ENCODE data around the gene BUD23. TPM values are rescaled to one million over a fixed set of nuclear protein-coding genes. Genes with fewer than 3 reads are reported as not detected.

BUD23 gene
- total RNA-seq, 4 donors from 2014 or later, result 43.2 to 51.5 (median 48.6) TPM

DNA sequence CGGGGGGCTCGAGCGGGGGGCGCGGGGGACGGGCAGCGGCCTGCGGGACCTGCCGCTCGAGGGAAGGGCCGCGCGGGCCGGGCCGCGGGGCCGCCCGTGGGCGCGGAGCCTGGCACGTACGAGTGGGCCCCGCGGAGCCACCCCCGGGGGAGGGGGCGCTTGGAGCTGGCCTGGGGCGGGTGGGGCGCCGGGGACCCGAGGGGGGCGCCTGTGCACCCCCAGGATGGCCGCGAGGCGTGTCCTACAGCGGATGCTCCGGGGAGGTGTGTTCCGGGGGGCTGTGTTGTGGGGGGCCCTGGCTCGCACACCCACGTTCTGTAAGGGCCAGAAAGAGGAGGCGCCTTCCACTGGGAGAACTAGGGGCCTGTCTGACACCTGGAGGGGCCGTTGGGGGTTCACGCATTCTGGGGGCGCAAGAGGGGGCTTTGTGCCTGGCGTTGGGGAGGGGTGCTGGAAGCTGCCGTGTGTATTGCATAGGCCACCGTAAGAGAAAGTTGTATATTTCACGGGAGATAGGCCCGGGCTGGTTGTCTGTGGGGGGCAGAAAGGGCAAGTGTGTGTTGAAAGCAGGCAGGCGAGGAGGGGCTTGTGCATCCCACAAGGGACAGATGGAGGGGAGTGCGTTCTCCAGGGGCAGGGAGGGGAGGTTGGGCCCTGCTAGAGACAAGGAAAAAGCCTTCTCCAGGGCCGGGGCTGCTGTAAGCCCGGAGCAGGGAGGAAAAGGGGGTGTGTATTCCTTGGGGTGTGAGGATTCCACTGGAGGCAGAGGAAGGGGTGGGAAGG lies 15.1 kb upstream of the BUD23 start:
- WGBS, result 3% methylated on average over 13 of the region's 52 CpGs
- Histone ChIP-seq H3K4me1 (peaks cover 10 to 31% (median 19%) of the 10 kb centered on the region in 4 donors), H3K27ac (replicated peaks in 1 of 4) (peak overlapping the region in 1 of 4 donors; percentile 57), H3K4me3 (peak overlapping the region; percentile 64 to 91 (median 75)), H3K36me3 (no peaks in the 10 kb centered on the region), H3K27me3 (no peaks in the 10 kb centered on the region), H3K9me3 (peaks cover 0 to 2% (median 0%) of the 10 kb centered on the region in 4 donors)
- intact Hi-C loops (cut with DNase I), result loop anchor here (10.0 kb wide), 1 partner anchor 57 kb away; no protein-coding TSS in a partner anchor
- no peak for TF ChIP-seq EP300 (IDR thresholded peaks at IDR 0.05)
- no peak for TF ChIP-seq POLR2A (IDR thresholded peaks at IDR 0.05; ENCODE audit: low read depth)
- TF ChIP-seq, protein P1, sequence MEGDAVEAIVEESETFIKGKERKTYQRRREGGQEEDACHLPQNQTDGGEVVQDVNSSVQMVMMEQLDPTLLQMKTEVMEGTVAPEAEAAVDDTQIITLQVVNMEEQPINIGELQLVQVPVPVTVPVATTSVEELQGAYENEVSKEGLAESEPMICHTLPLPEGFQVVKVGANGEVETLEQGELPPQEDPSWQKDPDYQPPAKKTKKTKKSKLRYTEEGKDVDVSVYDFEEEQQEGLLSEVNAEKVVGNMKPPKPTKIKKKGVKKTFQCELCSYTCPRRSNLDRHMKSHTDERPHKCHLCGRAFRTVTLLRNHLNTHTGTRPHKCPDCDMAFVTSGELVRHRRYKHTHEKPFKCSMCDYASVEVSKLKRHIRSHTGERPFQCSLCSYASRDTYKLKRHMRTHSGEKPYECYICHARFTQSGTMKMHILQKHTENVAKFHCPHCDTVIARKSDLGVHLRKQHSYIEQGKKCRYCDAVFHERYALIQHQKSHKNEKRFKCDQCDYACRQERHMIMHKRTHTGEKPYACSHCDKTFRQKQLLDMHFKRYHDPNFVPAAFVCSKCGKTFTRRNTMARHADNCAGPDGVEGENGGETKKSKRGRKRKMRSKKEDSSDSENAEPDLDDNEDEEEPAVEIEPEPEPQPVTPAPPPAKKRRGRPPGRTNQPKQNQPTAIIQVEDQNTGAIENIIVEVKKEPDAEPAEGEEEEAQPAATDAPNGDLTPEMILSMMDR (IDR thresholded peaks at IDR 0.05), result no peak
- no peak for TF ChIP-seq POLR2AphosphoS5 (IDR thresholded peaks at IDR 0.05)
- no peak for DNase-seq (ENCODE audit: extremely low spot score)

DNA sequence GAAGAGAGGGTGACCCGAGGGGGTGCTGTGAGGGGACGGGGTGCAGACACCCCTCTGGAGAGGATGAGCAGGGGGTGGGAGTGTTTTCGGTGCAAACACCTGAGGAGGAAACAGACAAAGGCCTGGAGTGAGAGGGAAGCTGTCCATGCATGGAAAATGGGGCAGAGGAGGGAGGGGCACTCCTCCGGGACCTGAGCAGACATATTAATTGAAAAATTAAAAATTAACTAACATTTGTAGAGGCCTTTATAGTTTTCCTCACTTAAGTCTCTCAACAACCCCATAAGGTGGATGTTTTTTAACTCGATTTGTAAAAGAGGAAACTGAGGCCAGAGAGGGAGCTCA lies 14.5 kb upstream of the BUD23 start:
- intact Hi-C loops (cut with DNase I), result loop anchor here (10.0 kb wide), 1 partner anchor 56 kb away; no protein-coding TSS in a partner anchor
- peaks cover 10 to 31% (median 19%) of the 10 kb centered on the region in 4 donors for H3K4me1 ChIP-seq
- WGBS, result 26% methylated on average over 5 of the region's 5 CpGs
- no peaks in the 10 kb centered on the region for H3K36me3 ChIP-seq
- H3K27ac ChIP-seq (replicated peaks in 1 of 4), result no peak overlapping the region
- no peaks in the 10 kb centered on the region for H3K27me3 ChIP-seq
- H3K9me3 ChIP-seq, result no peaks in the 10 kb centered on the region
- TF ChIP-seq POLR2AphosphoS5 (IDR thresholded peaks at IDR 0.05) (no peak), POLR2A (IDR thresholded peaks at IDR 0.05; ENCODE audit: low read depth) (no peak), EP300 (IDR thresholded peaks at IDR 0.05) (no peak)
- TF ChIP-seq, protein P1 (IDR thresholded peaks at IDR 0.05), result no peak
- peak overlapping the region; percentile 64 to 91 (median 75) for H3K4me3 ChIP-seq
- no peak for DNase-seq (ENCODE audit: extremely low spot score)

DNA sequence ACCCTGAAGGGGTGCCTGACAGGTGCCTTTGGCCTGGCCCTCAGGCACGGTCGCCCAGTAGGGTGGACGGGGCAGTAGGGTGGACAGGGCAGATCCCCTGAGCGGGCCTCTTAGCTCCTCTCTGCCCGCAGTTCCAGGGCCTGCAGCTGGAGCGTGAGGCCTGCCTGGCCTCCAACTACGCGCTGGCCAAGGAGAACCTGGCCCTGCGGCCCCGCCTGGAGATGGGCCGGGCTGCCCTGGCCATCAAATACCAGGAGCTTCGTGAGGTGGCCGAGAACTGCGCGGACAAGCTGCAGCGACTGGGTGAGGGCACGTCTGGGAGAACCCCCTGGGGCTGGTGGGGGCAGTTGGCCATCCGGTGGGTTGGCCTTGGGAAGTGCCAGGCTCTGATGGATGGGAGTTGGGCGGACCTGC lies 14.1 kb upstream of the BUD23 start:
- Histone ChIP-seq H3K4me3 (no peak overlapping the region), H3K27ac (replicated peaks in 1 of 4) (no peak overlapping the region), H3K27me3 (no peaks in the 10 kb centered on the region), H3K9me3 (no peaks in the 10 kb centered on the region), H3K36me3 (no peaks in the 10 kb centered on the region), H3K4me1 (peaks cover 10 to 31% (median 19%) of the 10 kb centered on the region in 4 donors)
- TF ChIP-seq EP300 (IDR thresholded peaks at IDR 0.05) (no peak), POLR2AphosphoS5 (IDR thresholded peaks at IDR 0.05) (no peak), POLR2A (IDR thresholded peaks at IDR 0.05; ENCODE audit: low read depth) (no peak)
- TF ChIP-seq, protein P1 (IDR thresholded peaks at IDR 0.05), result no peak
- WGBS, result 65% methylated on average over 12 of the region's 19 CpGs
- intact Hi-C loops (cut with DNase I), result loop anchor here (10.0 kb wide), 1 partner anchor 56 kb away; no protein-coding TSS in a partner anchor
- no peak for DNase-seq (ENCODE audit: extremely low spot score)

- intact Hi-C loops (cut with DNase I), result loop anchor here (10.0 kb wide), 1 partner anchor 55 kb away; no protein-coding TSS in a partner anchor
- no peak for DNase-seq (ENCODE audit: extremely low spot score)
- TF ChIP-seq, protein P1 (IDR thresholded peaks at IDR 0.05), result no peak
- TF ChIP-seq POLR2AphosphoS5 (IDR thresholded peaks at IDR 0.05) (no peak), EP300 (IDR thresholded peaks at IDR 0.05) (no peak), POLR2A (IDR thresholded peaks at IDR 0.05; ENCODE audit: low read depth) (no peak)
- Histone ChIP-seq H3K4me1 (peaks cover 10 to 31% (median 19%) of the 10 kb centered on the region in 4 donors), H3K36me3 (no peaks in the 10 kb centered on the region), H3K9me3 (no peaks in the 10 kb centered on the region), H3K27me3 (no peaks in the 10 kb centered on the region), H3K27ac (replicated peaks in 1 of 4) (no peak overlapping the region), H3K4me3 (no peak overlapping the region)
- 72% methylated on average over 11 of the region's 12 CpGs for WGBS
Observed at GRCh38 chr7:73669858-73670385, 13.5 kb upstream of the BUD23 start.

All from esophagus muscularis mucosa (tissue), 4 donors.